ENCODE measurements around the gene ACVR1B.
"Not testable (repeated sequence)": the region's sequence is repeated elsewhere in the genome, so short reads cannot be mapped to it uniquely, and the experiment has no call there.

The ACVR1B gene

GRCh38 chr12:51974646-51975045, 23.1 kb downstream of the ACVR1B start:
- DNase-seq: no peak
- Mint-ChIP-seq H3K36me3 (peaks cover 17% of the 10 kb centered on the region), H3K4me1 (peaks cover 66% of the 10 kb centered on the region), H3K27ac (no peak overlapping the region), H3K4me3 (no peak overlapping the region), H3K9me3 (no peaks in the 10 kb centered on the region), H3K27me3 (peaks cover 3% of the 10 kb centered on the region)
- CTCF ChIA-PET: interaction anchor here (1.0 to 2.3 kb wide), 8 partner anchors 12 to 51 kb away, joined by 3 to 7 read pairs (median 6); partner anchors contain the start of gene ACVR1B

- Mint-ChIP-seq H3K4me3 (no peak overlapping the region), H3K4me1 (peaks cover 63% of the 10 kb centered on the region), H3K9me3 (no peaks in the 10 kb centered on the region), H3K27me3 (peaks cover 3% of the 10 kb centered on the region), H3K27ac (peak overlapping the region; percentile 4), H3K36me3 (peaks cover 17% of the 10 kb centered on the region)
- no peak for DNase-seq
- CTCF ChIA-PET: interaction anchor here (1.0 to 2.3 kb wide), 8 partner anchors 11 to 51 kb away, joined by 3 to 7 read pairs (median 6); partner anchors contain the start of gene ACVR1B
Measured at GRCh38 chr12:51975196-51975595, 23.7 kb downstream of the ACVR1B start.

- Mint-ChIP-seq H3K27ac (no peak overlapping the region), H3K4me3 (no peak overlapping the region), H3K4me1 (peaks cover 57% of the 10 kb centered on the region), H3K36me3 (peaks cover 17% of the 10 kb centered on the region), H3K27me3 (peaks cover 3% of the 10 kb centered on the region), H3K9me3 (no peaks in the 10 kb centered on the region)
- CTCF ChIA-PET: interaction anchor here (0.9 to 2.5 kb wide), 9 partner anchors 9 to 54 kb away, joined by 3 to 12 read pairs (median 4); no protein-coding TSS in a partner anchor
- no peak for DNase-seq
Measured at GRCh38 chr12:51976376-51977160, 25.1 kb downstream of the ACVR1B start.

- Mint-ChIP-seq H3K27ac (no peak overlapping the region), H3K27me3 (peaks cover 3% of the 10 kb centered on the region), H3K36me3 (peaks cover 17% of the 10 kb centered on the region), H3K4me3 (no peak overlapping the region), H3K9me3 (no peaks in the 10 kb centered on the region), H3K4me1 (peaks cover 50% of the 10 kb centered on the region)
- CTCF ChIA-PET: interaction anchor here (0.6 to 2.5 kb wide), 12 partner anchors 8 to 348 kb away, joined by 3 to 12 read pairs (median 4); no protein-coding TSS in a partner anchor
- DNase-seq: no peak
Measured at GRCh38 chr12:51977320-51977753, 25.8 kb downstream of the ACVR1B start.

GRCh38 chr12:51979306-51979705, 27.8 kb downstream of the ACVR1B start:
- H3K27ac Mint-ChIP-seq, H3K27me3 Mint-ChIP-seq, H3K9me3 Mint-ChIP-seq, DNase-seq, H3K4me3 Mint-ChIP-seq: not testable (repeated sequence)
- CTCF ChIA-PET: interaction anchor here (0.7 kb wide), 1 partner anchor 14 kb away, joined by 4 read pairs; no protein-coding TSS in a partner anchor
- Mint-ChIP-seq H3K36me3 (peaks cover 17% of the 10 kb centered on the region), H3K4me1 (peaks cover 30% of the 10 kb centered on the region)

GRCh38 chr12:51980051-51980808, 28.7 kb downstream of the ACVR1B start:
- H3K4me3 Mint-ChIP-seq: no peak overlapping the region
- no peak overlapping the region for H3K27ac Mint-ChIP-seq
- peaks cover under 1% of the 10 kb centered on the region for H3K27me3 Mint-ChIP-seq
- CTCF ChIA-PET: interaction anchor here (0.7 to 6.0 kb wide), 16 partner anchors 9 to 120 kb away, joined by 3 to 42 read pairs (median 5); no protein-coding TSS in a partner anchor
- peaks cover 21% of the 10 kb centered on the region for H3K4me1 Mint-ChIP-seq
- no peaks in the 10 kb centered on the region for H3K9me3 Mint-ChIP-seq
- DNase-seq: peak; percentile 75
- H3K36me3 Mint-ChIP-seq: peaks cover 15% of the 10 kb centered on the region

- Mint-ChIP-seq H3K36me3 (peaks cover 11% of the 10 kb centered on the region), H3K9me3 (no peaks in the 10 kb centered on the region), H3K27ac (no peak overlapping the region), H3K4me1 (peaks cover 15% of the 10 kb centered on the region), H3K4me3 (no peak overlapping the region), H3K27me3 (no peaks in the 10 kb centered on the region)
- no peak for DNase-seq
- CTCF ChIA-PET: interaction anchor here (0.7 to 6.0 kb wide), 17 partner anchors 10 to 120 kb away, joined by 3 to 42 read pairs (median 5); no protein-coding TSS in a partner anchor
Measured at GRCh38 chr12:51980809-51981127, 29.3 kb downstream of the ACVR1B start.

- Mint-ChIP-seq H3K36me3 (no peaks in the 10 kb centered on the region), H3K27me3 (no peaks in the 10 kb centered on the region), H3K27ac (no peak overlapping the region), H3K9me3 (no peaks in the 10 kb centered on the region), H3K4me1 (peaks cover 9% of the 10 kb centered on the region), H3K4me3 (no peak overlapping the region)
- no peak for DNase-seq
- CTCF ChIA-PET: interaction anchor here (1.2 to 6.0 kb wide), 8 partner anchors 8 to 61 kb away, joined by 3 to 42 read pairs (median 6); no protein-coding TSS in a partner anchor
Measured at GRCh38 chr12:51984657-51985056, 33.2 kb downstream of the ACVR1B start.

GRCh38 chr12:51985154-51985835, 33.8 kb downstream of the ACVR1B start:
- CTCF ChIA-PET: interaction anchor here (0.8 to 6.0 kb wide), 11 partner anchors 7 to 141 kb away, joined by 3 to 42 read pairs (median 4); no protein-coding TSS in a partner anchor
- peaks cover 7% of the 10 kb centered on the region for H3K4me1 Mint-ChIP-seq
- H3K9me3 Mint-ChIP-seq: no peaks in the 10 kb centered on the region
- no peaks in the 10 kb centered on the region for H3K27me3 Mint-ChIP-seq
- no peak overlapping the region for H3K4me3 Mint-ChIP-seq
- DNase-seq: no peak
- no peaks in the 10 kb centered on the region for H3K36me3 Mint-ChIP-seq
- no peak overlapping the region for H3K27ac Mint-ChIP-seq

GRCh38 chr12:51986834-51987233, 35.3 kb downstream of the ACVR1B start:
- Mint-ChIP-seq H3K9me3 (no peaks in the 10 kb centered on the region), H3K4me1 (no peaks in the 10 kb centered on the region), H3K27ac (no peak overlapping the region), H3K27me3 (no peaks in the 10 kb centered on the region), H3K4me3 (no peak overlapping the region), H3K36me3 (no peaks in the 10 kb centered on the region)
- no peak for DNase-seq
- CTCF ChIA-PET: interaction anchor here (0.7 to 2.2 kb wide), 3 partner anchors 12 to 39 kb away, joined by 3 to 6 read pairs (median 3); no protein-coding TSS in a partner anchor

GRCh38 chr12:51992246-51992645, 40.7 kb downstream of the ACVR1B start:
- Mint-ChIP-seq H3K27me3 (no peaks in the 10 kb centered on the region), H3K36me3 (peaks cover 1% of the 10 kb centered on the region), H3K9me3 (no peaks in the 10 kb centered on the region), H3K4me1 (peaks cover 3% of the 10 kb centered on the region), H3K4me3 (no peak overlapping the region), H3K27ac (peak overlapping the region; percentile 62)
- DNase-seq: no peak
- CTCF ChIA-PET: interaction anchor here (0.5 to 11.6 kb wide), 13 partner anchors 9 to 127 kb away, joined by 3 to 254 read pairs (median 7); partner anchors contain the start of gene ATG101

GRCh38 chr12:51994539-51994820, 43.0 kb downstream of the ACVR1B start:
- CTCF ChIA-PET: interaction anchor here (0.8 to 11.6 kb wide), 3 partner anchors 9 to 28 kb away, joined by 3 to 254 read pairs (median 30); no protein-coding TSS in a partner anchor

GRCh38 chr12:51994959-51995358, 43.5 kb downstream of the ACVR1B start:
- Mint-ChIP-seq H3K9me3 (no peaks in the 10 kb centered on the region), H3K4me1 (peaks cover 3% of the 10 kb centered on the region), H3K27me3 (no peaks in the 10 kb centered on the region), H3K27ac (no peak overlapping the region), H3K4me3 (no peak overlapping the region), H3K36me3 (peaks cover 1% of the 10 kb centered on the region)
- no peak for DNase-seq
- CTCF ChIA-PET: interaction anchor here (0.8 to 11.6 kb wide), 2 partner anchors 10 to 27 kb away, joined by 3 to 254 read pairs; no protein-coding TSS in a partner anchor

More at GRCh38 chr12:51994539-51994820, 43.0 kb downstream of the ACVR1B start:
- Mint-ChIP-seq H3K27me3 (no peaks in the 10 kb centered on the region), H3K27ac (no peak overlapping the region), H3K4me3 (no peak overlapping the region), H3K9me3 (no peaks in the 10 kb centered on the region), H3K4me1 (peaks cover 3% of the 10 kb centered on the region), H3K36me3 (peaks cover 1% of the 10 kb centered on the region)
- DNase-seq: no peak

Data from activated naive CD4-positive, alpha-beta T cell treated with anti-CD3 and anti-CD28 coated beads, Interleukin-2, amount 10 ng/mL, durations not matched to agents 7 days and 5 days (primary cell).